ENCODE measurements around the gene TM7SF3.

- TF ChIP-seq CTCF (IDR thresholded peaks at IDR 0.05): no peak
- no peak for TF ChIP-seq POLR2A (IDR thresholded peaks at IDR 0.05)
Measured at GRCh38 chr12:26940516-26941214, 73.5 kb downstream of the TM7SF3 start.
